IPS-NIHi7 (cell line): Measurements from ENCODE around the gene PCDHGA5.
"Not testable (repeated sequence)": the region's sequence is repeated elsewhere in the genome, so short reads cannot be mapped to it uniquely, and the experiment has no call there.

Experiments
- DNase-seq: peaks from one replicate; pipeline ENCODE4 v3.0.0; 2012; ENCODE audit warnings: mixed read lengths; ENCODE audit errors: extremely low spot score

The PCDHGA5 gene

GRCh38 chr5:141414548-141415274 is 50.7 kb downstream of the PCDHGA5 start:
- not testable (repeated sequence) for DNase-seq

GRCh38 chr5:141415275-141415618 is 51.3 kb downstream of the PCDHGA5 start:
- DNase-seq, result not testable (repeated sequence)
